Stimulated activated CD4-positive, alpha-beta T cell treated with anti-CD3 and anti-CD28 coated beads, TNF-alpha, amount 100 ng/mL, for 4 hours (primary cell): ENCODE measurements around the gene ZFYVE9.

Source experiments
- DNase-seq, 3 experiments: peaks; one replicate each; pipeline ENCODE4 v3.0.0-alpha.2; 2020; ENCODE audit warnings: low read depth in 3 of 3

Gene ZFYVE9

DNA sequence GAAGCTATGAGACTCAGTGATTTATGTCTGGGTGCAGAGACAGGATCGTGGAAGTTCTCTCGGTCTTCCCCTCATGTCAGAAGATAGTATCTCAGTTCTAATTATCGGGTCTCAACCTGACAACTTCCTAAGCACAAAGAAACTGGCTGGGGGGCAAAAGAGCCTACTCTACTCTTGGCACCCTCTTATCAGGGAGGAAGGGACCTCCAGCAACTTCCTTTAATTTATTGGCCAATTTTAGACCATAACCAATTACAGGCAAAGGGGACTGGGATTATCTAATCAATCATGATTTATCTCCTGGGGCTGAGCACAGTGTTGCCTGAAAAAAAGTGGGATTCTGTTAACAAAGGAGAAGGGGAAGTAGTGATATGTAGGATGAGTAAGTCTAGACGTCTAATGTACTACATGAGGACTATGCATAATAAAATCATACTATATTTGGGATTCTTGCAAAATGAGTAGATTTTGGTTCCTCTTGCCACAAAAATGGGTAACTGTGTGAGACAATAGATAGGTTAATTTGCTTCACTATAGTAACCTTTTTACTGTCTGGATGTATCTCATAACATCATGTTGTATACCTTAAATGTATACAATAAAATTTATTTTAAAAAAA lies 98.8 kb downstream of the ZFYVE9 start:
- no peak for DNase-seq

DNA sequence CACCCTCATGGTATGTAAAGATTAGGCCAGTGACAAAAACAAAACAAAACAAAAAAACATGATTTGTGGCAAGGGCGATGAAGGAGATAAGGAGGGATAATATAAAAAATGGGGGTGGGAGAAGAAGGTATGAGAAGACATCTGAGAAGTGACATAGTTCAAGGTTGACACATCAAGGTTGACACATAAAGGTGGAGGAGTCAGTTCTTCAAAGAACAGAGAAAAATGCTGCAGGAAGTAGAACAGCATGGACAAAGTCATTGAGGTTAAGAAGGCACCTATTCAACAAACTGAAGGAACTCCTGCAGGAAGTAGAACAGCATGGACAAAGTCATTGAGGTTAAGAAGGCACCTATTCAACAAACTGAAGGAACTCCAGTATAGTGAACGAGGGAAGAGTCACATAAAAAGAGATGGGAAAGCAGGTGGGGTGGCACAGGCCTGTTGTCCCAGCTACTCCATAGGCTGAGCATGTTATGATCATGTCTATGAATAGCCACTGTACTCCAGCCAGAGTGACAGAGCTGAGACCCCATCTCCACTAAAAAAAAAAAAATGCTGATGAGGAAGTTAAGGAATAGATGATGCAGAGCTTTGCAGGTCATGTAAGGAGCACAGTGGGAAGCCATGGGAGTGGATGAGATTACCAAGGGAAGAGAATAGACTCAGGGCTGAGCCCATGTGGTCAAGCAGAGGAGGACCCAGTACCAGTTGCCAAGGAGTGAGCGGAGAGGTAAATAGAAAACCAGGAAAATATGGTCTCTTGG lies 101.5 kb downstream of the ZFYVE9 start:
- no peak for DNase-seq

DNA sequence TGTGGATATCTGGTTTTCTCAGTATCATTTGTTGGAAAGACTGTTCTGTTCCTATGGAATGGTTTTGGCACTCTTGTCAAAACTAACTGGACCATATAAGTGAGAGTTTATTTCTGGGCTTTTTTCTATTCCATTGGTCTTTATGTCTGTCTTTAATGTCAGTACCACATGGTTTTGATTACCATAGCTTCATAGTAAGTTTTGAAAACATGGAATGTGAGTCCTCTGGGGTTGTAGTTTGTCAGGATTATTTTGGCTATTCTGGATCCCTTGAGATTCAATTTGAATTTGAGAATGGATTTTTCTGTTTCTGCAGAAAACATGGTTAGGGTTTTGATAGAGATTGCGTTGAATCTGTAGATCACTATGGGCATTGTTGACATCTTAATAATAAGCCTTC lies 107.9 kb downstream of the ZFYVE9 start:
- DNase-seq = no peak

DNA sequence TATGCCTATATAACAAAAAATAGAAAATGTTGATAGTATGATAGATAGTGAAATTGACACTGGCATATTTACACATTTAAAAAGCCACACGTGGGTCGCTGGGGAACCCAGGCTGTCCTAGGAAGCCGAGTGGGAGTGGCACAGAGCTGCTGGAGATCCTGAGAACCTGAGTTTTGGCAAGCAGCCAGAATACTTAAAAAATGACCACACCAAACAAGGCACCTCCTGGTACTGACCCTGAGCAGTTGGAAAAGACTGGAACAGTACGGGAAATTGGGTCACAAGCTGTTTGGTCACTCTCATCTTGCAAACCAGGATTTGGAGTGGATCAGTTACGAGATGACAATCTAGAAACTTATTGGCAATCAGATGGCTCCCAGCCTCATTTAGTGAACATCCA lies 111.5 kb downstream of the ZFYVE9 start:
- DNase-seq = no peak

DNA sequence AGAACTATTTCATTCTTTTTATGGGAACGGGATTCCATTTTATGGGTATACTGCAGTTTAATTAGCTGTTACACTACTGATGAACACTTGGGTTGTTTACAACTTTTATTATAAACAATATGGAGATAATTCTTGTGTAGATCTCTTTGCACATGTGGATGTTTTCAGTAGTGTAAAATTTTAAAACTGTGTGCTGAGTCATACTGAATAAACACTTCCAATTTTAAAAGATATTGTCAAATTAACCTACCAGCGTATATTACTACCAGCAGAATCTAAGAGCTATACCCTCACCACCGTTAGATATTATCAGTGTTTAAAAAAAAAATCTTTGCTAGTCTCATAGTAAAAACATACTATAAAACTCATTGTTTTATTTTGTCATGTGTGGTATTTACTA lies 118.0 kb downstream of the ZFYVE9 start:
- no peak for DNase-seq

DNA sequence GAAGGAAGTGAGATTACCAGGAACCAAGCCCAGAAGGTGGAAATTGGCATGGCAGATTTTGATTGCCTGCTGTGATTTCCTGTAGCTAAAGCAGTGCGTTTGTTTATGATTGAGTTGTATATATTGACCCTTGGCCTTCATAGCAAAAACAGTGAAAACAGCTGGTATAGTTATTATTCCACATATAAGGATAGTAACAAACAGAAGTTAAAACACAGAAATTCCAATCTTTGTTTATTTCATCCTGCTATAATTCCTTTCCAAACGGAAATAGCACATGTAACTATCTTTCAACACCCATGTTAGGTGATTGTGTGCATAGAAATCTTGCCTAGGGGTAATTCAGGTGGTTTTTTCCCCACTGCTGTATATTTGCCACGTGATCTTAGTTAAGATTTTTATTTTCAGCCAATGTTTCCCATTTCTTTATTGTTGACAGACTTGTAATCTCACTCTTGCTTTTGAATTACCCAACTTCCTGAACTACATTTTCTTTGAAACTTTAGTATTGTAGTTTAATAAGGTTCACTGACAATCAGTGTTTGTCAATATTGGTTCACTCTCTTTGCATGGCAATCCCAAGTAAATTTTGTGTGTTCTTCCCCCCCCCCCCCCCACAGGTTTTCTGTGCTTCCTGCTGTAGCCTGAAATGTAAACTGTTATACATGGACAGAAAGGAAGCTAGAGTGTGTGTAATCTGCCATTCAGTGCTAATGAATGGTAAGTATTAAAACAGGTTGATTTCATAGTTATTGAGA lies 121.4 kb downstream of the ZFYVE9 start:
- DNase-seq = no peak

DNA sequence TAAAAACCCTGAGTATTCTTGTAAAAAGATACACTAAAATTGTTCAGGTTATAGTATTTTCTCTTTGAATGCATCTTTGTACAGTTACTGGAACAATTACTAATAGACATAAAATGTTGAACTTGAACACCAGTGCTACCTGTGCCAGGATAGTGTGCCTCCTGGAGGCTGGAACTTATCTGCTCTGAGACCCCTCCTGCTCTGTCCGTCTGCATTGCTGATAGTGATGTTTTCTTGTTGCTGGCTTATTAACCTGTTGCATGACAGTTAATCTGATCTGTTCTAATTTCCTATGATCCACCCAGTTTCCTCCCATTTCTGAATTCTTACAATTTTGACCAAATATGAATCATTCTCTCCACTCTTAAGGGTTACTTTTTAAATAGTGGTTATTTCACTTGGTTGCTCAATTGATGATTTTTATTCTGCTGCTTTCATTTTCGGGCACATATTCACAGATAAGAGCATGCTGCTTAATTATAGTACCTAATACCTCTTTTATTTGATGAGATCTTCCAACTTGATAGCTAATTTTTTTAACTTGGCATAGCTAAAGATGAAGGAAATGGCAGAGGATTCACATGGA lies 122.7 kb downstream of the ZFYVE9 start:
- no peak for DNase-seq

DNA sequence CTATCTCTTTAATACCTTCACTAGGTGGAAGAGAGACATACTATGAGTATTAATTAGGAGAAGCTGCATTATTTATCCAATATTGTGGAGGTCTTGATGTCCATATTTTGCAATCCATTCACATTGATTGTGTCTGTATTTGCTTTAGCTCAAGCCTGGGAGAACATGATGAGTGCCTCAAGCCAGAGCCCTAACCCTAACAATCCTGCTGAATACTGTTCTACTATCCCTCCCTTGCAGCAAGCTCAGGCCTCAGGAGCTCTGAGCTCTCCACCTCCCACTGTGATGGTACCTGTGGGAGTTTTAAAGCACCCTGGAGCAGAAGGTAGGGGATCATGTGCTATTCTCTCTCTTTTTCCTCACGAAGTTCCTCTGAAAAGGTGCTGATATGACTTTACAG lies 124.6 kb downstream of the ZFYVE9 start:
- DNase-seq = no peak

DNA sequence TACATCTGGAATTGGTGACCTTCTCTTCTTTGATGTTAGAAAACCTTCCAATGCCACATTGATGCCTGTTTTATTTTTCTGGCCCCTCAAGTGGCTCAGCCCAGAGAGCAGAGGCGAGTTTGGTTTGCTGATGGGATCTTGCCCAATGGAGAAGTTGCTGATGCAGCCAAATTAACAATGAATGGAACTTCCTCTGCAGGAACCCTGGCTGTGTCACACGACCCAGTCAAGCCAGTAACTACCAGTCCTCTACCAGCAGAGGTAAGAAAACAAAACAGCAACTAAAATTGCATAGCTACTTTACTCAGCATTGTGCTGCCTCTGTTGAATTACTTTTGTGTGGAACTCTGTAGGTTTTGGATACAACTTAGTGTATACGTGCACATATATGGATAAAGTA lies 126.5 kb downstream of the ZFYVE9 start:
- DNase-seq = no peak

DNA sequence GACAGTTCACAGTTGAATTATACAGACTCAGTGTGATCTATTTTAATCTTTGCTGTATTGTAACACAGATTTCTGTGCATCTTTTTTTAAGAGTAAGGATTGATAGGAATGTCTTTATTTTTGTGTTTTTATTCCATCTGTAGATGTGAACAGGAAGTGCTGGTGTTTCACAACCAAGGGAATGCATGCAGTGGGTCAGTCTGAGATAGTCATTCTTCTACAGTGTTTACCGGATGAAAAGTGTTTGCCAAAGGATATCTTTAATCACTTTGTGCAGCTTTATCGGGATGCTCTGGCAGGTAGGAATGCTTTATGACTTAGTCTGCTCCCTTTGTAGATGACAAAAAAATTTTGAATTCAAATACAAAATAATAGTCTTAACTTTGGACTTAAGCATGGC lies 139.6 kb downstream of the ZFYVE9 start:
- no peak for DNase-seq

DNA sequence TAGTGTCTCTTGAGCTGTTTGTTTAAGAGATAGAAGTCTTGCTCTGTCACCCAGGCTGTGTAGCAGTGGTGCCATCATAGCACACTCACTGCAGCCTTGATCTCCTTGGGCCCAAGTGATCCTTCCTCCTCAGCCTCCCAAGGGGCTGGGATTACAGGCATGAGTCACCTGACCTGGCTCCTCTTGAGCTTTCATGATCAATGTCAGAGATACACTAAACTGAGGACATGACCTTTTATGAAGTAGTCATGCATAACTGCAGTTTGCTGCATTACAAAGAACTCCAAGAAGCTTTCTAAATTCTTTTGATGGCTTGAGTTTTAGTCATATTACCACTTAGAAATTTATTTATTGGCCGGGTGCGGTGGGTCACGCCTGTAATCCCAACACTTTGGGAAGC lies 146.4 kb downstream of the ZFYVE9 start:
- DNase-seq = no peak

DNA sequence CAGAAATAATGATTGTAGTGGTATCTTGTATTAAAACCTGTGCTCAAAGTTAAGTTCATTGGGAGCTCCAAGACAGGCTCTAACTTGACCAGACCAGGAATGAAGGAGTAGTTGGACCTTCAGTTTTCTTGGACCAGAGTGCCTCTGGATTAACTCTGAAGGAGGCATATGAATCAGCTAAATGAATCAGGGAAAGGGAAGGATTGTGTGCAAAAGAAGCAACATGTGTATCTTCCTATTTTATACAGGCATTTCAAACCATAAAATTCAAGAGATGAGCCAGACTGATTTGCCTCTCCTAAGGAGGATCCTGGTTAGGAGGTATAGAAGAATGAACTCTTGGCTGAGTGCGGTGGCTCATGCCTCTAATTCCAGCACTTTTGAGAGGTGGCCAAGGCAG lies 152.7 kb downstream of the ZFYVE9 start:
- DNase-seq = no peak

DNA sequence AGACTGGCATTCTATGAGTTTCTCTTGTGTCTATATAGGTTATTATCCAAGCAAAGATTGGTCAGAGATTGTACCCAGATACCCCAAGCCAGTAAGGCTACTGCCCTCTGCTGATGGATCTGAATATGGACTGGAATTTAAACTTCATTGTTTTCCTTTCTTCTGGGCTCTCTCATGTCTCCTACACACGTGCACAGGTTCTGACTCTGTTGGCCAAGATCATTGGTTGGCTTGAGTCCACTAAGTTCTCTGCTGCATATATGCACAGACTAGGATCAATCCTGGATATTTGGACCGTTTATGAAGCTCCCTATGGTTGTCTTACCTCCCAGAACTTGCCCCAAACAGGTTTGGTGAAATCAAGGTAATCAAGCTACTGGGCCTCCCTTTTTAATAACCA lies 154.5 kb downstream of the ZFYVE9 start:
- DNase-seq = no peak

DNA sequence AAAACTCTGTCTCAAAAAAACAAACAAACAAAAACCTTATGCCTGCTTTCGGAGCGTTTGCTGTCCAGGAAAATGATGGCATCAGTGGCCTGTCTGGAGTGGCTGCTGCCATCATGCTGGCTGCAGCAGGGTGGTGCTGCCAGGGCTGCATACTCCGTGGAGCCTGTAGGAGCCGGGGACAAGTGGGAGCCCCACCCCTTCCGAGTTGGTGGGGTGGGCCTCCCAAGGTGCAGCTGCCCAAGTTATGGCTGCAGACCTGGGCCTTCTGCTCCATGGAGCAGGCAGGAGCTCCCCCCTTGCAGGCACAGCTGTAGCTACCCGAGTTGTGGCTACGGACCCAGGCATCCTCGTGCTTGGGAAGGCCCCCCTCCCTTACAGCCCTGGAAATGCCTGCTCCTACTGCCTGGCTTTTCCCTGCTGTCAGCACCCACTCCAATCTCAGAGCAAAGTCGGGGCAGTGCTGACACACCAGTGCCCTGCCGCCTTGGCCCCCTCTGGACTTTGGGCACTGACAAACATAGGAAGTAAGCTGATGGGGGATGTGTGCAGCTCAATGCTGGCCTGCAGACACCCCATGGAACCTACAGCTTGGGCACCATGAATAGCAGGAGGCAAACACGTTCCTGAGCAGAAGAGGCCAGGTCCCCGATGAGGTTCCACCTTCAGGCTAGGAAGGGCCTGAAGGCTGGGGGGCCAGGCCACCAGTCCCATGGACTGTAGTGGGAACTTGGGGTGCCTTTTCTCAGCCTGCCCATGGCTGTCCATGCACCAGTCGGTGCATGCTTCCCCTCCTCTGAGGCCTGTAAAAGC lies 163.7 kb downstream of the ZFYVE9 start:
- DNase-seq = no peak

DNA sequence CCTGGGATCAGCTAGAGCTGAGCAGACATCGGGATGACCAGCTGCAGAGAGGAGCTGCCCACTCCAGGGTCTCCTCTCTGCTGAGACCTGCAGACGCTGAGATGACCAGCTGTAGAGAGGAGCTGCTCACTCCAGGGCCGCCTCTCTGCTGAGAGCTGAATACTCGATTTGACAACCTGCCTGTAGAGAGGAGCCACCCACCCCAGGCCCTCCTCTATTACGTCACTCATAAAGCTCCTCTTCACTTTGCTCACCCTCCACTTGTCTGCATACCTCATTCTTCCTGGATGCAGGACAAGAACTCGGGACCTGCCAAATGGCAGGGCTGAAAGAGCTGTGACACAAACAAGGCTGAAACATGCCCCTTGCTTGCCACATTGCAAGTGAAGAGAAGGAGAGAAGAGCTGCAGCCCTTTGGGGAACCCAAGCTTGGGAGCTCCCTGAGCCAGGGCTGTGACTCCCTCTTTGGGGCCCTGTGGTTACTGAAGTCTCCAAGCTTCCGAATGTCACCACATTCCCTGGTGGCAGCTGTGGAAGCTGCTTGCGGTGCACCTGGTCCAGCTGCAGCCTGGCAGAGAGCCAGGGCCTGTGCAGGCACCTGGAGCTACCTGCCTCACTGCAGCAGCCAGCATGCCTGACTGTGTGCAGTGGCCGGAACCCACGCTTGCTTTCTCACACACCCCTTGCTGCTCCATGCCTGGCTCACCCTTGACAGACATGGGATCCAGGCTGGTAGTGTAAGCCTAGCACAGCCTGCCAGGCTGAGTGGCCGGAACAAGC lies 164.5 kb downstream of the ZFYVE9 start:
- no peak for DNase-seq

DNA sequence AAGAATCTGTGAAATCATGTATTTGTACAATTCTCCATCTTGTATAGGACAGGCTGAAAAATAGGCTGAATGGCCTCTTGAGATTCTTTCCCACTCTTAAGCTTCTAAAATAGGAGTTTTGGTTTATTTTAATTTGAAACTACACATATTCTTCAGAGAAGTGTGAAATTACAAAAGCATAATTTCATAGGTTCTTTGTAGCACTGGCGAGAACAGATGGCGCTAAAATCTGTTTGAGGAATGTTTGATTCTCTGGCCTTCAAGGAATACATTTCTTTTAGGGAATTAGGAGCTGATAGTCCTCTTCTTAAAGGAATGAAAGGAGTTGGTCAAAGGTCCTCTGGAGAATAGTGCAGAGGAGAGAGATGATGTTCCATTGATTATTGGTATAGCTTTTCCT lies 179.2 kb downstream of the ZFYVE9 start:
- DNase-seq = no peak

DNA sequence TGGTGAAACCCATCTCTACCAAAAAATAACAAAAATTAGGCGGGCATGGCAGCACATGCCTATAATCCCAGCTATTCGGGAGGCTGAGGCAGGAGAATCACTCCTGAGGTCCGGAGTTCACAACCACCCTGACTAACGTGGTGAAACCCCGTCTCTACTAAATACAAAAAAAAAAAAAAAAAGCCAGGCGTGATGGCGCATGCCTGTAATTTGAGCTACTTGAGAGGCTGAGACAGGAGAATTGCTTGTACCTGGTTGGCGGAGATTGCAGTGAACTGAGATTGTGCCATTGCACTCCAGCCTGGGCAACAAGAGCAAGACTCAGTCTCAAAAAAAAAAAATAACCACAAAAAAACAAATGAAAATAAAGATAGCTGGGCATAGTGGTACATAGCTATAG lies 181.8 kb downstream of the ZFYVE9 start:
- DNase-seq = no peak

DNA sequence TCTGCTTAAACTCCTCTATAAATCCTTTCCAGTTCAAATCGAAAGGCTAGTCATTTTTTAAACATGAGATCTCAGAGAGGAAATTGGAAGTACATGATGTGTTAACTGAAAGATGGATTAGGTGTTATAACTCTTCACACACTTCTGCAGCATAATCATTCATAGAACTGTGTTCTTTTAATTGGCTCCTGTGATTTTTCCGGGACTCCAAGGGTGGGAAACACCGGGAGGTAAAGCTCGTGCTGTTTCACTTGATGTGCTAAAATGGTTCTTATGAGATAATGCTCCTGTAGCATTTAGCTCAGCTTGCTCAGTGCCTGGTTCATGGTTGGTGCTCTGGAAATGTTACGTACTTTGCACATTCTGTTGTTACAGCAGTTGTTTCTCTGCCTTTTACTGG lies 183.9 kb downstream of the ZFYVE9 start:
- DNase-seq = no peak

DNA sequence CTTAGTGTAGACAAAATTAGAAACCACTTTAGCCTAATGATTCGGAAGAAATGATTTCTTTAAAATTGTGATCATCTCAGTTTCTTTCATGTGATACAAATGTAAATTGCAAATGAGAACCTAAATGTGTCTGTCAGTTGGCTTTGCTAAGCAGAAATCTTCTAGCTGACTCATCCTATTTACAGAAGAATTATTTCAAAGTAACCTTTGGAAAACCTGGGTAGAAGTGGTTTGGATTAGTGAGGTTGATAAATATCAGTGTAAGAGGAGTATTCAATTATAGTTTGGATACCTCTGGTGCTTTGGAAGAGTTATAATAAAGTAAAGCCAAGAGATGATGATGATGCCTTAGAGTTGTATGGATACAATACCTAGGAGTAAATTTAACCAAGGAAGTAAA lies 186.7 kb downstream of the ZFYVE9 start:
- no peak for DNase-seq

DNA sequence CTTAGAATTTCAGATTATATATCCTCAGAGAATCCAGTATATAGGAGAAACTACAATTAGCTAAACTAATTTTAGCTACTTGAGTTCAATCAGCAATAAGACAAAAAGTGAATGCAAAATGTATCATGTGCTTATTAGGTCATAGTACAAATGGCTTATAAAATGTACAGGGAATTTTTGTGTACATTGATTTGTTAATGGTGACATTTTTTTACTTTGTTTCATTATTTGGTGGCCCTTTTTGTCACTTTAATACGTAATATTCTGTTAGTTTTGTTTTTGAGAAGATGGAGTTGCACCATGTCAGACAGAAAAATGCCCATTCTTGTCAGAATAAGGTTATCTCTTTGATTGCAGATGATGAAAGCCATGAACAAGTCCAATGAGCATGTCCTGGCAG lies 190.5 kb downstream of the ZFYVE9 start:
- no peak for DNase-seq

DNA sequence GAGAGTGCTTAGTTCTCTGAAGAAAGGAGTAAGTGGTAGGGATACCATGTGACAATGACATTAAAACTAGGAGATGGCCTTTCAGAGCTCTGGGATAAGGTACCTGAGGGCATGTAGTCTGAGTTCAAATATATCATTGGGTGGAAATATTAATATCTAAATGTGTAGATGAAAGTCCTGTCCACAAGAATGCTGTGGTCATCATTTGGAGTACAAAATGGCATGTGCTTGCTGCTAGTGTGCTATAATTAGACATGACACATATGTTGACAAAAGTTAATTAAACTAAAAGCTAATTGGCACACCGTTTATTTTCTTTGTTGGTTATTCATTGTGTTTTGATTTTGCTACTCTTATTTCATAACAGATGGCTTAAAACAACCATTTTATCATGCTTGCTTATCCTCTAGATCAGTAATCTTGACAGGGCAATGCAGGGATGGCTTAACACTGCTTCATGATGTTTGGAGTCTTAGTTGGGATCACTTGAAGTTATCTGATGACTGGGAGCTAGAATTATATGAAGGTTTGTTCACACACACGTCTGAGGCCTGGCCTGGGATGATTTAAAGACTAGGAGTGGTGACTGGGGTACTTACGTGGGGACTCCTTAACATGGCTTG lies 193.1 kb downstream of the ZFYVE9 start:
- DNase-seq = no peak
